Loucy (cell line): ENCODE results near the gene EVA1B.

Experiments used
- H2AFZ ChIP-seq: fragments of 200-600 bp; sonication (generic); 2 replicates; pipeline ENCODE4 v1.6.0; 2016; ENCODE audit warnings: antibody characterized with exemption, mild to moderate bottlenecking, low read length, moderate library complexity
- H3F3A ChIP-seq: fragments of 200-600 bp; 2 replicates; pipeline ENCODE4 v1.6.0; 2016; ENCODE audit warnings: antibody characterized with exemption, low read depth, mild to moderate bottlenecking
- H3K27me3 ChIP-seq: fragments of 200-600 bp; sonication (generic); 2 replicates; pipeline ENCODE4 v1.6.1; 2014; ENCODE audit warnings: low read length, mild to moderate bottlenecking; ENCODE audit not compliant: insufficient read depth, poor library complexity, severe bottlenecking
- H3K36me3 ChIP-seq: fragments of 200-600 bp; sonication (generic); 2 replicates; pipeline ENCODE4 v1.6.1; 2016; ENCODE audit warnings: low read length; ENCODE audit not compliant: insufficient read depth
- H3K4me1 ChIP-seq: fragments of 200-600 bp; sonication (generic); 2 replicates; pipeline ENCODE4 v1.5.1; 2014; ENCODE audit warnings: low read length, mild to moderate bottlenecking; ENCODE audit not compliant: insufficient read depth, poor library complexity, severe bottlenecking
- H3K4me2 ChIP-seq: fragments of 200-600 bp; sonication (generic); 2 replicates; pipeline ENCODE4 v1.6.0; 2014; ENCODE audit warnings: antibody characterized with exemption, low read length, low read depth, mild to moderate bottlenecking; ENCODE audit not compliant: poor library complexity, severe bottlenecking
- H3K4me3 ChIP-seq: fragments of 200-600 bp; sonication (generic); 2 replicates; pipeline ENCODE4 v1.5.1; 2014; ENCODE audit warnings: low read length, mild to moderate bottlenecking, mixed read lengths; ENCODE audit not compliant: poor library complexity, severe bottlenecking
- H3K79me2 ChIP-seq: fragments of 200-600 bp; sonication (generic); 2 replicates; pipeline ENCODE4 v1.6.1; 2014; ENCODE audit warnings: low read length; ENCODE audit not compliant: insufficient read depth
- H3K9ac ChIP-seq: fragments of 200-600 bp; sonication (generic); 2 replicates; pipeline ENCODE4 v1.6.0; 2014; ENCODE audit warnings: mild to moderate bottlenecking, low read depth, low read length, moderate library complexity; ENCODE audit not compliant: poor library complexity, severe bottlenecking
- H3K9me2 ChIP-seq: fragments of 200-600 bp; sonication (generic); replicated peaks from 2 replicates; pipeline ENCODE4 v1.6.1; 2016; ENCODE audit warnings: low read depth, low read length, mixed read lengths
- H3K9me3 ChIP-seq: fragments of 200-600 bp; sonication (generic); 2 replicates; pipeline ENCODE4 v1.6.1; 2014; ENCODE audit warnings: mild to moderate bottlenecking, antibody characterized with exemption, low read length, low read depth; ENCODE audit not compliant: insufficient read depth
- H4K20me1 ChIP-seq: fragments of 200-600 bp; sonication (generic); 2 replicates; pipeline ENCODE4 v1.6.0; 2014; ENCODE audit warnings: antibody characterized with exemption, low read length, mild to moderate bottlenecking; ENCODE audit not compliant: insufficient read depth, poor library complexity, severe bottlenecking
- CTCF ChIP-seq: fragments of 200-600 bp; sonication (generic); conservative IDR thresholded peaks from 2 replicates; pipeline ENCODE4 v1.5.1; 2014; ENCODE audit warnings: mild to moderate bottlenecking, antibody characterized with exemption, low read length
- EZH2phosphoT487 ChIP-seq: fragments of 200-600 bp; IDR thresholded peaks from 2 replicates; pipeline ENCODE4 v1.6.1; 2018; ENCODE audit warnings: antibody characterized with exemption, mild to moderate bottlenecking, moderate library complexity, borderline replicate concordance

The EVA1B gene

GRCh38 chr1:36352910-36353878 is 29.7 kb upstream of the EVA1B start:
- H3K9ac ChIP-seq, result no peak overlapping the region
- H3K36me3 ChIP-seq, result peaks cover 43% of the 10 kb centered on the region; the same call in 1 of the 2 replicates
- H3K4me2 ChIP-seq, result peak overlapping the region; percentile 10

GRCh38 chr1:36352125-36352909 is 28.9 kb upstream of the EVA1B start:
- Histone ChIP-seq H4K20me1 (no peaks in the 10 kb centered on the region), H3K36me3 (peaks cover 45% of the 10 kb centered on the region; the same call in 1 of the 2 replicates), H3K79me2 (no peaks in the 10 kb centered on the region), H3F3A (no peaks in the 10 kb centered on the region), H3K9ac (no peak overlapping the region), H3K4me1 (peaks cover 9% of the 10 kb centered on the region), H3K27me3 (no peaks in the 10 kb centered on the region), H3K4me3 (no peak overlapping the region), H2AFZ (no peak overlapping the region), H3K9me2 (no peaks in the 10 kb centered on the region), H3K9me3 (no peaks in the 10 kb centered on the region), H3K4me2 (no peak overlapping the region)
- TF ChIP-seq CTCF (no peak), EZH2phosphoT487 (no peak)

More at GRCh38 chr1:36352910-36353878, 29.7 kb upstream of the EVA1B start:
- H3K9me2 ChIP-seq, result no peaks in the 10 kb centered on the region
- H2AFZ ChIP-seq, result no peak overlapping the region
- no peaks in the 10 kb centered on the region for H3F3A ChIP-seq
- H3K9me3 ChIP-seq, result no peaks in the 10 kb centered on the region
- TF ChIP-seq EZH2phosphoT487, result no peak
- TF ChIP-seq CTCF, result no peak
- H4K20me1 ChIP-seq, result no peaks in the 10 kb centered on the region
- H3K4me1 ChIP-seq, result peaks cover 9% of the 10 kb centered on the region
- no peaks in the 10 kb centered on the region for H3K27me3 ChIP-seq
- no peaks in the 10 kb centered on the region for H3K79me2 ChIP-seq
- no peak overlapping the region for H3K4me3 ChIP-seq

GRCh38 chr1:36351227-36351977 is 28.0 kb upstream of the EVA1B start:
- Histone ChIP-seq H3K9me3 (no peaks in the 10 kb centered on the region), H3K27me3 (no peaks in the 10 kb centered on the region), H2AFZ (no peak overlapping the region), H3K4me3 (no peak overlapping the region), H3K4me1 (peaks cover 9% of the 10 kb centered on the region), H4K20me1 (no peaks in the 10 kb centered on the region), H3K4me2 (no peak overlapping the region), H3F3A (no peaks in the 10 kb centered on the region), H3K9me2 (no peaks in the 10 kb centered on the region), H3K79me2 (no peaks in the 10 kb centered on the region), H3K9ac (no peak overlapping the region), H3K36me3 (peaks cover 54% of the 10 kb centered on the region; the same call in 1 of the 2 replicates)
- no peak for TF ChIP-seq EZH2phosphoT487
- no peak for TF ChIP-seq CTCF
